Body of pancreas (tissue), 4 donors: ENCODE measurements around the gene HDAC1.

Experiments
- CTCF ChIP-seq, 7 experiments: fragments of 450-650 bp in 4 of 7; fragments of 200-600 bp in 3 of 7; sonication (generic) in 3 of 7; IDR thresholded peaks; one replicate each; pipeline ENCODE4 v1.5.1; 2016 to 2019; ENCODE audit warnings: antibody characterized with exemption in 7 of 7
- POLR2A ChIP-seq, 3 donors: fragments of 450-650 bp; IDR thresholded peaks; one replicate each; pipeline ENCODE4 v1.6.1; 2016; ENCODE audit warnings: antibody characterized with exemption in 3 of 3, mild to moderate bottlenecking in 2 of 3

- TF ChIP-seq CTCF (IDR thresholded peaks at IDR 0.05) (no peak), POLR2A (IDR thresholded peaks at IDR 0.05) (no peak)
Measured at GRCh38 chr1:32321712-32322291, 29.9 kb downstream of the HDAC1 start.
